Non-pigmented ciliary epithelial cell (primary cell): Measurements from ENCODE around the gene TPD52L2.
"Not testable (repeated sequence)": the region's sequence is repeated elsewhere in the genome, so short reads cannot be mapped to it uniquely, and the experiment has no call there.

Source experiments
- DNase-seq: peaks from one replicate; pipeline ENCODE4 v3.0.0-alpha.2; 2010; ENCODE audit warnings: low read depth

Gene TPD52L2

DNA sequence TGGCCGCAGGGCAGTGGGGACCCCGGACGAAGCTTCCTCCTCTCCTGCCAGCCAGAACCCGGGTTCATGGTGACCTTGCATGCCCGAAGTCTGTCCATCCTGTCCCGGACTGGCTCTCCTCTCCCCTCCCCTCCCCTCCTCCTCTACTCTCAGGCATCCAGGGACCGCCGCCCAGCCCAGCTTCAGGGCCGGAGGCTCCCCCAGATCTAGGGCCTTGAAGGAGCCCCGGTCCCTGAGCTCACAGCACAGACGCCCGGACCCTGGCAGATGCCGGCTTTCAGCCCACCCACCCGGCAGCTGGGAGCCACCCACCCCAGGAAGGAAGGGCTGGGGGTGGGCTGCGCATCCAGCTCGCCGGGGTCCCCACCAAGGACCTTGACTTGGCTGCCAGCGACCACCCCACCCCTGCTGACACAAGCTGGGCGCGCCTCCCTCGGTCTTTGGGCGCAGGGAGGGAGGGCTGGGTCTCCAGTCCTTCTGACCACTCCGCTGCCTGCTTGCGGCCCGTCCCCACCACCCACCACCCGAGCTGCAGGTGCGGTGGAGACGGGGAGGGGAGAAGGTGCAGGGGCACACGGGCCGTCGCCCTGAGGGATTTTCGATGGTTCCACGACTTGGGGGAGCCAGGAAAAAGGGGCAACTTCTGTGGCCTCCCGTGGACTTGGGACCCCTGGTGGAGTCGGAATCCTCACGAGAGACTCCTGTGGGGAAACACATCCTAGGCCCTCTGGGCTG lies 9.5 kb upstream of the TPD52L2 start:
- no peak for DNase-seq

DNA sequence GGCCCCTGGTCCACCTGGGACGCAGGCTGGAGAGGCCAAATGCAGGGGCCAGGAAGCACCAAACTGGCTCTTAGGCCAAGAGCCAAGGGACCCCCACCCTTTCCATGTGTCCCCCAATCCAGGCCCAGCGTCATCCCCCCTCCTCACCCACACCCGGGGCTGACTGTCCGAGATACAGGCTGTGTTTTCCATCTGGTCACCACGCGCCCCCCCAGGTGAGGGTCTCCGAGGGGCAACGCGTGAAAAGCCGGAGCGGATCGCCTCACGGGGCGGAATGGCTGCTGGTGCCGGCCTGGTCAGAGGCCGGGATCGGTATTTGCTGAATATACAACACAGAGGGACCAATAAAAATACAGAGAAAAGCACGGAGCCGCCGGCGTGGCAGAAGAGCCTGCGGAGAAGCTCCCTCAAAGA lies 9.0 kb upstream of the TPD52L2 start:
- DNase-seq = no peak

DNA sequence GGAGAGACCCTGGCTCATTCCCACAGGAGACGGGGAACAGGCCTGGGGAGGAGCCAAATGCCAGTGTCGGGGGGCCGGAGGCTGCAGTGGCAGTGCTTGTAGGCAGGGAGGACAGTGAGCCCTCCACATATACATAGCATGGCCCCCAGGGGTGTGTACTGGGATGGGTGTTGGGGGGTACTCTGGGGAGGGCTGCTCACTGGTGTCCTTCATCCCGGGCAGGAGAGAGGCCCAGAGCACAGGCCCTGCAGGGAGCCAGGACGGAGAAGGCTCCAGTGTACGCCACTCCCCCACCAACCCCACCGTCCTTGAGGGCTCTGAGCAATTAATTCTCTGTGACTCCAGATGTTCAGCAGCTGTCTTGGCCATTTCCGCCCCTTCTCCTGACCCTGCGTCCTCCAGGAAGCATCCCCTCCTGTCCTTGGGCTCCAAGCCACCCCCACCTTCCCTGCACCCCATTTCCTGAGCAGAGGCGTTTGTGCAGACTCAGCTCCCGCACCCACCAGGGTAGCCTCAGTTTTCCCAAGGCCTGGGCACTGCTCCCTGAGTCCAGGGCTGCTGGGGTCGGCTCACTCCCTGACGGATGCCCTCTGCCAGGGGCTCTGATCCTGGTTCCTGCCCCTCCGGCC lies 7.2 kb upstream of the TPD52L2 start:
- no peak for DNase-seq

DNA sequence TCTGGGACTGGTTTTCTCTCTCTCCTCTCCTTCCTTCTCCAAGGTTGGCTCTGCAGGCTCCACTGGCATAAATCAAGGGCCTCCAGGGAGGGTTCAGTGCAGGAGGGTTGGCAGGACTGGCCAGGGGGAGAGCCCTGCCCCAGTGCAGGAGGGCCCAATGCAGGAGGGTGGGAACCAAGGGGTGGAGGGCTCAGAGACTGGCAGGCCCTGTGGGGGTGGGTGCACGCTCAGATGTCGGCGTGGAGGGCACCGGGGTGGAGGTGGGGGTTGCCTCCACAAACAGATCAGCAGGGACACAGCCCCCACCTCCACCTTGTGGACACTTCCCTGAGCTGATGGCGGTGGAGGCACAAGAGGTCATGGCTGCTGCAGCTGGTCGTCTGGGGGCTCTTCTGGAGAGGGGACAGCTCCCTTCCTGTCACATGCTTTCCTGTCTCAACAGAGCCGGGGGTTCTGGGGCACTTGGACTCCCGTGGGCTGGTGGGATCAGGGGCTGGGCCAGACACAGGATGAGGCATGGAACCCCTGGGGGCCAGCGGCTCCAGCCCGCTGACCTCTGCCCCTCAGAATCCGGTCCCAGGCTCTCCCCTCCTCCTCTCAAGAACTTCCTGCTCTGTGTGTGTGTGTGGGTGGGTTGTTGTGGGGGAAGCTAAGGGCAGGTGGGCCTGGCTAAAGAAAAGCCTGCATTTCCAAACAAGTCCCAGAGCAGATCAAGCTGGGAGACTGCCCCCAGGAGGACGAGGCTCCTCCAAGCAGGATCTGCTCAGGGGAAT lies 6.5 kb upstream of the TPD52L2 start:
- no peak for DNase-seq

- DNase-seq = no peak
These were observed 5.8 kb upstream of the TPD52L2 start for GRCh38 chr20:63859166-63859699.

DNA sequence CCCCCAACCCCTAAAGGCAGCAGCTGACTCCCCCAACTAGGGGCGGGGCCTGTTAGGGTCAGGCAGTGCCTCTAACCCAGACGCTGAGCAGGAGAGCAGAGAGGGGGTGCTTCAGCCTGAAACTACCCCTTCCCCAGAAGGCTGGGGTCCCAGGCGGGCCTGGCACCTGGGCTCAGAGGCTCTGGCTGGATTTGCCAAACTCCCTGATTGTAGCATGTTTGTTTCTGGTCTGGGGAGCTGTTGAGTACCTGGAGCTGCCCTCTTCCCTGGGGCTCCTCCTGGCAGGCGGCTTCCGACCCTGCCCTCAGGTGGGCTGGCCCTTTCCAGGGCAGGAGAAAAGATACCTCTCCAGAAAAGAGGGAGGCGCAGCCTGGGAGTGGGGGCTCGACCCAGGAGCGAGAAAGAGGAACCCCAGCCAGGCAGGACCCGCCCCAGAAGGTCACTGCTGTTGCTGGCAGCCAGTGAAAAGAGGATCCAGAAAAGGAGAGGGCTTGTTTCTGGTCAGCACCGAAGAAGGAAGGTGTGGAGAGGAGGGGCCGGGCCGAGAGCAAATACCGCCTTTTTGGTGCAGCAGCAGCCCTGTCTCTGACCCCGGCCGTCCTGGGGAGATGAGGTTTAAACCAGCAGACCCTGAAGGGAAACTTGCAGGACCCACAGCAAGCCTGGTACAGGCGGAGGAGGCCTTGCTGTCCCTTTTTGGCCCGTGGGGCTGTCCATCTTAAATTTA lies 4.6 kb upstream of the TPD52L2 start:
- DNase-seq = no peak

GRCh38 chr20:63861365-63861934 lies 3.6 kb upstream of the TPD52L2 start, which contains the start of gene ABHD16B:
Gene ABHD16B (plus strand): TSS chr20:63861498. CDS start chr20:63861541, 43 bp downstream.
- DNase-seq = no peak

- DNase-seq = no peak
These were observed 2.8 kb upstream of the TPD52L2 start for GRCh38 chr20:63861981-63862901.

- no peak for DNase-seq
These were observed 1.9 kb upstream of the TPD52L2 start for GRCh38 chr20:63863021-63863797.

GRCh38 chr20:63863798-63864544 lies 1.1 kb upstream of the TPD52L2 start:
- DNase-seq = peak; percentile 26

GRCh38 chr20:63864545-63864977 lies 509 bp upstream of the TPD52L2 start:
- DNase-seq = no peak

GRCh38 chr20:63867042-63867441 lies 2.0 kb downstream of the TPD52L2 start:
- DNase-seq = not testable (repeated sequence)

DNA sequence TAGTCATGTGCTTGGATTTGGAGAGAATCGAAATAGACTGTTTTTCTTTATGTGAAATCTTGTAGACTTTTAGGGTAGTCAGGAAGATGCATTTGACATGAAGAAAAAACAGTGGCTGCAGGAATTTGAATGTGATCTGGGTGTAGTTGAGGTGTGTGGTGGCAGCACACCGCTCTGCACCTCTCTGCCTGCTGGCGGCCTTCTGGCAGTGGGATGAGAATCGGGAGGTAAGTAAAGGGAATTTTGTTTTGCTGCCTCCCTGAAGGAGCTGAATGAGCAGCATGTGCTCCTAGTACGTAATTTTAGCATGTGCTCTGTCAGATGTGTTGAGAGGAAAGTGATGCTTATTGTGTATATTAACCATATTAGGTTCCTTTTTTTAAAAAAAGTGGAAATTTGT lies 3.2 kb downstream of the TPD52L2 start:
- DNase-seq = no peak

- DNase-seq = peak; percentile 70
These were observed 8.5 kb downstream of the TPD52L2 start for GRCh38 chr20:63873477-63873971.

DNA sequence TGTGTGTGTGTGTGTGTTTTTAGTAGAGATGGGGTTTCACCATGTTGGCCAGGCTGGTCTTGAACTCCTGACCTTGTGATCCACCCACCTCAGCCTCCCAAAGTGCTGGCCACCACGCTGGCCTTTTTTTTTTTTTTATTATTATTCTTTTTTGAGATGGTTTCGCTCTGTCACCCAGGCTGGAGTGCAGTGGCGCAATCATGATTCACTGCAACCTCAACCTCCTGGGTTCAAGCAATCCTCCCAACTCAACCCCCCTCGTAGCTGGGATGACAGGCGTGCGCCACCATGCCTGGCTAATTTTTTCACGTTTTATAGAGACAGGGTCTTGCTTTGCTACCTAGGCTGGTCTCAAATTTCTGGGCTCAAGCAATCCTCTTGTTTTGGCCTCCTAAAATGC lies 9.2 kb downstream of the TPD52L2 start:
- DNase-seq = not testable (repeated sequence)

DNA sequence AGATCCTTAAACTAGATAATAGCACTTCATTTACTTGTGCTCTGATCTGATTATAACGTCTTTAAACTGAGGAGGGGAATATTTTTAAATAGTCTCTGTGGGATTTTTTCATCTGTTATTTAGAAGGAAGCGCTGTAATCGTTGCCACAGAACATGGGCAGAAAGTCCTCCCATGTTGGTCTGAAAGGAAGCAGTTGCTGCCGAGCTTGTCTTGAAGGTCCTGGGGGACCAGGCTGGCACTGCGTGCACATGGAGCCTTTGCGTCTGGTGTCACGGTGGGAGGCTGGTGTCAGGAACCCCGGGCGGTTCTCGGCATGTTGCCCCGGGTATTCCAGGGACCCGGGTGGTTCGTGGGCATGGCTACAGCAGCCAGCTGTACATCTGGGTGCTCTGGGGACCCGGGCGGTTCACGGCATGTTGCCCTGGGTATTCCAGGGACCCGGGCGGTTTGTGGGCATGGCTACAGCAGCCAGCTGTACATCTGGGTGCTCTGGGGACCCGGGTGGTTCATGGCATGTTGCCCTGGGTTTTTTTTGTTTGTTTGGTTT lies 11.5 kb downstream of the TPD52L2 start:
- no peak for DNase-seq

- no peak for DNase-seq
These were observed 12.8 kb downstream of the TPD52L2 start for GRCh38 chr20:63877755-63878470.
